ENCODE results near the gene SPEM3.

SPEM3 gene

DNA sequence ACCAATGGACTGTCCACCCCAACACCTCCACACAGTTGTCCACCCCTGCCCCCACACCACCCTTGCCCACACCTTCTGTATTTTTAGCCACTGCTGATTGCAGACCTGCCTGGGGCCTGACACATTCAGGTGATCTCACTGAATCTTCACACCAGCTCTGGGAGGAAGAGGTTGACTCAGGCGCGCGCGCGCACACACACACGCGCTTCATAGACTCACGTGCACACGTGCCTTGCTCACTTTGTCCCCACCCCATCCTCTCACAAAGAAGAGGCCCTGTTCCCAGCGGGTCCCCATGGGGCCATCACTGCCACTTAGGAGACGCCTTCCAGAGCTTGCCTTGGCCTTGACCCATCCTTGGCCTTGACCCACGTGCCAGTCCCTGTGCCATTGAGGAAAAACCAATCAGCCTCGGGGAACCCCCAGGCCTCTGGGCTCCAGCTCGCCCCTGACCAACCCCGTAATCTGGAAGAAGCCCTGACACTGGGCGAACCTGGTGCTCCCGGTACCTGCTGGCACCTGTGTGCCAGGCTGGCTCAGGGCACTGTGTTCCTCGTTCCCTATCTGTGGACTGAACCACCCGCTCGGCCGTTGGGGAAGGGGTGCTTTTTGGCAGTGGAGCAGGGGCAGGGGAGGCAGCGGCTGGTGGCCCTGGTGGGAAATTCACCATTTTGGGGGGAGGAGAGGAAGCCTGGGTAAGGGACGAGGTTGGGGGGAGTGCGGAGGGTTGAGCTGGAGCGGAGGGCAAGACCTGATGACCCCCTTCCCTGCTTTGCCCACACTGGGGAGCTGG lies 17.8 kb upstream of the SPEM3 start:
- ChIA-PET POLR2A (no interaction called here), CTCF (interaction anchor here (0.8 kb wide), 1 partner anchor 11 kb away, joined by 3 read pairs; no protein-coding TSS in a partner anchor)
- TF ChIP-seq, protein P1, sequence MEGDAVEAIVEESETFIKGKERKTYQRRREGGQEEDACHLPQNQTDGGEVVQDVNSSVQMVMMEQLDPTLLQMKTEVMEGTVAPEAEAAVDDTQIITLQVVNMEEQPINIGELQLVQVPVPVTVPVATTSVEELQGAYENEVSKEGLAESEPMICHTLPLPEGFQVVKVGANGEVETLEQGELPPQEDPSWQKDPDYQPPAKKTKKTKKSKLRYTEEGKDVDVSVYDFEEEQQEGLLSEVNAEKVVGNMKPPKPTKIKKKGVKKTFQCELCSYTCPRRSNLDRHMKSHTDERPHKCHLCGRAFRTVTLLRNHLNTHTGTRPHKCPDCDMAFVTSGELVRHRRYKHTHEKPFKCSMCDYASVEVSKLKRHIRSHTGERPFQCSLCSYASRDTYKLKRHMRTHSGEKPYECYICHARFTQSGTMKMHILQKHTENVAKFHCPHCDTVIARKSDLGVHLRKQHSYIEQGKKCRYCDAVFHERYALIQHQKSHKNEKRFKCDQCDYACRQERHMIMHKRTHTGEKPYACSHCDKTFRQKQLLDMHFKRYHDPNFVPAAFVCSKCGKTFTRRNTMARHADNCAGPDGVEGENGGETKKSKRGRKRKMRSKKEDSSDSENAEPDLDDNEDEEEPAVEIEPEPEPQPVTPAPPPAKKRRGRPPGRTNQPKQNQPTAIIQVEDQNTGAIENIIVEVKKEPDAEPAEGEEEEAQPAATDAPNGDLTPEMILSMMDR (IDR thresholded peaks at IDR 0.05; ENCODE audit: insufficient read depth, low read length, missing control alignments), result no peak
- H3K4me3 ChIP-seq (ENCODE audit: low read depth, low read length), result no peak overlapping the region
- DNase-seq (ENCODE audit: low read depth, low spot score), result no peak

DNA sequence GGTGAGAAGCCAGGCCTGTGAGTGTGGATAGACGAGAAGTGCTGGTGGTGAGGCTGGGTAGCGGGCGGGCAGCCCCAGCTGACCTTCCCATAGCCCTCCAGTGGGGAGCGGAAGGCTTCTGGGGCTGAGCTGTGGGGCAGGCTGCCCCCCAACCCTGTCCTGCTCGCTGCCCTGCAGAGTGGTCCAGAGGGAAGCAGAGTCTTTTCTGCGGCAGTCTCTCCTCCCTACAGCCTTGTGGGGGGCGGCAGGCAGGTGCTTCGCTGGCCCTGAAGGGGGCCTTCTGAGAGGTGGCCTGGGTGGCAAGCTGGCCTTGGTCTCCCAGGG lies 17.3 kb upstream of the SPEM3 start:
- ChIA-PET CTCF (interaction anchor here (0.6 to 0.8 kb wide), 2 partner anchors 12 to 17 kb away, joined by 3 to 4 read pairs; no protein-coding TSS in a partner anchor), POLR2A (no interaction called here)
- DNase-seq (ENCODE audit: low read depth, low spot score), result no peak
- H3K4me3 ChIP-seq (ENCODE audit: low read depth, low read length), result no peak overlapping the region
- TF ChIP-seq, protein P1 (IDR thresholded peaks at IDR 0.05; ENCODE audit: insufficient read depth, low read length, missing control alignments), result no peak

DNA sequence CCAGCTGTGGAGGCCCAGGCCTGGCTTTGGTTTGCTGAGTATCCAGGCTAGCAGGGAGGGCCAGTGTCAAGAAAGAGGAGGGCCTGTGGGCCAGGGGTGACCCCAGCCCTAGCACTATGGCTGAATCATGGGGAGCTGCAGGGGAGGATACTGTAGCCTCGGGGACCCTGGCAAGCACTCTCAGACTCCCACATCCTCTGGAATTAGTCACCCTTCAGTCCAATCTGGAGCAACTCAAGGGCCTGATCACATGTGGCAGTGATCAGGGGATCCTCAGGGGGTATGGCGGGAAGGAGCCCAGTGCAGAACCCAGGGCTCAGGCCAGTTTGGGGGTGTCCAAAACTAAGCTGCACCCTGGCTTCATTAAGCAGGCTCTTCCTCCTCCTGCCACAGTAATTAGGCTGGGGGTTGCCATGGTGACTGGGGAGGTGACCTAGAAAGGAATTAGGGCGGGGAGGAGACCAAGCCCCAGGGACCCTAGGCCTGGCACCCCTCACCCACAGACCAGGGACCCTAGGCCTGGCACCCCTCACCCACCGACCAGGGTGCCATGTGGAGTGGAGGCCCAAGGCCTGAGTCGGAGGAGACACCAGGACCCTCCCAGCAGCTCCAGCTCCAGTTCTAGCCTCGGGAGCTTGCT lies 15.2 kb upstream of the SPEM3 start:
- ChIA-PET POLR2A (interaction anchor here (1.5 to 1.9 kb wide), 2 partner anchors 9 to 23 kb away, joined by 4 to 11 read pairs; partner anchors contain the start of gene TMEM256), CTCF (interaction anchor here (0.8 to 1.9 kb wide), 6 partner anchors 9 to 147 kb away, joined by 3 to 5 read pairs (median 3); no protein-coding TSS in a partner anchor)
- TF ChIP-seq, protein P1 (IDR thresholded peaks at IDR 0.05; ENCODE audit: insufficient read depth, low read length, missing control alignments), result no peak

DNA sequence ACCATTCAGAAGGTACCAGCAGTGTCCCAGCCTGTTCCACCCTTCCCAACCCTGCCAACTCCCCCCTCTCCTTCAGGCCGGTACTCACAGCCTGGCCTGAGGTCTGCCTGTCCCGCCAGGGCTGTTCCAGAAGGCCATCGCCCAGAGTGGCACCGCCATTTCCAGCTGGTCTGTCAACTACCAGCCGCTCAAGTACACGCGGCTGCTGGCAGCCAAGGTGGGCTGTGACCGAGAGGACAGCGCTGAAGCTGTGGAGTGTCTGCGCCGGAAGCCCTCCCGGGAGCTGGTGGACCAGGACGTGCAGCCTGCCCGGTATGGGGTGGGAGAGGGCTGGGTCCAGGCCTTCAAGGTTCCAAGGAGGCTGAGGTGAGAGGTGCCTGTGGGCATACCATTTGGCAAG lies 13.8 kb upstream of the SPEM3 start:
- no peak for DNase-seq (ENCODE audit: low read depth, low spot score)
- ChIA-PET POLR2A (no interaction called here), CTCF (interaction anchor here (1.9 kb wide), 1 partner anchor 22 kb away, joined by 5 read pairs; no protein-coding TSS in a partner anchor)
- no peak overlapping the region for H3K4me3 ChIP-seq (ENCODE audit: low read depth, low read length)
- TF ChIP-seq, protein P1 (IDR thresholded peaks at IDR 0.05; ENCODE audit: insufficient read depth, low read length, missing control alignments), result no peak

More for the DNA sequence above, 15.2 kb upstream of the SPEM3 start:
- no peak overlapping the region for H3K4me3 ChIP-seq (ENCODE audit: low read depth, low read length)
- DNase-seq (ENCODE audit: low read depth, low spot score), result no peak

DNA sequence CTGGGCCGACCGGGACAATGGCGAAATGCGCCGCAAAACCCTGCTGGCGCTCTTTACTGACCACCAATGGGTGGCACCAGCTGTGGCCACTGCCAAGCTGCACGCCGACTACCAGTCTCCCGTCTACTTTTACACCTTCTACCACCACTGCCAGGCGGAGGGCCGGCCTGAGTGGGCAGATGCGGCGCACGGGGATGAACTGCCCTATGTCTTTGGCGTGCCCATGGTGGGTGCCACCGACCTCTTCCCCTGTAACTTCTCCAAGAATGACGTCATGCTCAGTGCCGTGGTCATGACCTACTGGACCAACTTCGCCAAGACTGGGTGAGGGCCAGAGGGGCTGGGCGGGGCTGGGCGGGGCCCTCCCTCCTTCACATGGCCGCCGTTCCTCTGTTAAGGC lies 12.9 kb upstream of the SPEM3 start:
- no peak overlapping the region for H3K4me3 ChIP-seq (ENCODE audit: low read depth, low read length)
- TF ChIP-seq, protein P1 (IDR thresholded peaks at IDR 0.05; ENCODE audit: insufficient read depth, low read length, missing control alignments), result no peak
- DNase-seq (ENCODE audit: low read depth, low spot score), result no peak
- ChIA-PET CTCF (no interaction called here), POLR2A (no interaction called here)

DNA sequence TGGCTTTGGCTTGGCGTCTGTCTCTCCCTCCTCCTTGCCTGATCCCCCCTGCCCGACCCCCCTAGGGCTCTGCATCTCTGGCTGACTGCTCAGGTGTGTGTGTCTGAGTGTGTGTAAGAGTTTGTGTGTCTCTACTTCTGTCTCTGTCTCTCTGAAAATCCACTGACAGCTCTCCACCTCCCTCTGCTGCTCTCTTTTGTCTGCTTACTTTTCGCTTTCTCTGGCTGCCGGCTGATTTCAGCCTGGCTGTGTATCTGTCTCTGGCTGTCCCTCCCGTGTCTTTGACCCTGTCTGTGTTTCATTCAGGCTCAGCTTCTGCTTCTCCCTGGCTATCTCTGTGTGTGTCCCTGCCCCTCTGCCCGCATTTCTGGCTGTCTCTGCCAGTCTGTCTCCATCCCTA lies 12.3 kb upstream of the SPEM3 start:
- CTCF ChIA-PET, result no interaction called here
- POLR2A ChIA-PET, result no interaction called here
- DNase-seq (ENCODE audit: low read depth, low spot score), result no peak

More for the DNA sequence above, 12.3 kb upstream of the SPEM3 start:
- TF ChIP-seq, protein P1 (IDR thresholded peaks at IDR 0.05; ENCODE audit: insufficient read depth, low read length, missing control alignments), result no peak
- no peak overlapping the region for H3K4me3 ChIP-seq (ENCODE audit: low read depth, low read length)
